Activated naive CD4-positive, alpha-beta T cell treated with anti-CD3 and anti-CD28 coated beads, Interleukin-2, amount 10 ng/mL, durations not matched to agents 5 hours and 36 hours (primary cell): ENCODE results near the gene GANAB. TPM values are rescaled to one million over a fixed set of nuclear protein-coding genes. Genes with fewer than 3 reads are reported as not detected.

Experiments
- total RNA-seq, 2 experiments: library from RNA; stranded (reverse); gene quantifications; one replicate each; pipeline ENCODE4 v1.2.3, GENCODE V29; 2021

The GANAB gene
- total RNA-seq = 100 to 1,000 TPM; 297 to 300 TPM

DNA sequence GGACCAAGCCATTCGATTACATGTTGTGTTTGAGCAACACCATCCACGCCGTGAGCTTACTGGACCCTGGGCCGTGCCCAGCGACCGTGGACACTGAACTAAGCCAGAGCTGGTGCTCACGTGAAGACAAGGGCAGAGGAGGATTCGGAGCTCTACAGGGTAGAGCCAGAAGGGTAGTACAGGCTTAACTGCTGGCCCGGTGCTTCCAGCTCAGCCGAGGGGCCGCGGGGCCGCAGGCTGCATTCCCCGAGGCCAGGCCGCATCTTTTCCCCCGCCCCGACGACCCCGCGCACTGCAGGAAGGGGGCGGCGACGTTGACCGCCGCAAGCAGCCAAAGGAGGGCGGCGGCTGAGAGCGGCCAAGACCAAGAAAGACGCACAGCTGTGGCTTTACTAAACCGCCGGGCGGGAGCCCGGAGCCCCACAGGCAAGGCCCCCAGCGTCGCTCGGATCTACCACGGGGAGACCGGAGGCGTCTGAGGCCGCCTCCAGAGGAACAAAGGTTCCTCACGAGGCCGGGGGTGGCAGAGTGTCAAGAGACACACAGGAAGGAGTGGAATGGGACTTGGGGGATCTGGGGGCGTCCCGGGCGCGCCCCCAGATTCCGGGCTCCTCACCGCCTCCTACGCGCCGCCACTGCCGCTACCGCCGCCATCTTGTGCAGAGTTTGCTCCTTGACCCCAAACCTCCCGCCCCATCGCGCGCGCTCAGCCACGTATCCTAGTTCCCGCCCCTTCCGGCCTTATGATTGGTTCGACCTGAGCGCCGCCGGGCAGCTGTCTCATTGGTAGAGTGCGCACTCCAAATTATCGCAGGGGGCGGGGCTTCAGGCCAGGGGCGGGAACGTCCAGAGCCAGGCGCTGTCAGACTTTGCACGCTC is at the start of gene GANAB:
Gene GANAB (minus strand): TSS at position 668 of the 879 bp plus-strand sequence. CDS start 14 bp downstream, at position 654.

DNA sequence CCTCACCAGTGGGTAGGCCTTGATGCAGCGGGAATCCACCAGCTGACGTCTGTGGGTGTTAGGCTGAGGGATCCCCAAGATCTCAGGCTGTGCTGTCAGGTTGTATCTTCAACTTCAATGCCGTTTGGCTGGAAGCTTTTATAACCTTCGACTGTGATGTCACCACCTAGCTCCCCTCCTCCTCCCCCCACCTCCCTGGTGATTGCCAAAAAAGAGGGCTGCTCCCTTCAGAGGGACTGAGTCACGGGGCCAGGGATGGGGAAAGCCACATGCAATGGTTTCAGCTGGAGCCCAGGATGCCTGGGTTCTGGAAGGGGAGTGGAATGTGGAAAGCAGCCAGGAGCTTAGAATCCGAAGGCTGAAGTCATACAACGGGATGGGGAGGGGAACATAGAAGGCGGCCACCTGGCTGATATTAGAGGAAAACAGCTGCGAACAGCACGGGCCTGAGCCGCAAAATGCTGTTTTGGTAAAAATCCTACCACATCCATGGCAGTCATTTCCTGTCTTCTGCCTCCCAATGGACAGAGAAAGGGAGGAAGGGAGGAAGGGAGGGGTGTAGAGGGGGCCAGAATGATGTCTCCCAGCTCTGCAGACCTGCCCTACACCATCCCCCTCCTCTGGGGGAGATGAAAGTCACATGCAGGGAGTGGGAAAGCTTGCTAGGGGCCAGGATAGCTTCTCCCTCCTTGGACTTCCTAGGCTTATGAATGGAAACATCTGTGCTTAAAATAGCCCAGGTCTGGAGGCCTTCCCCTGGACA is 43.2 kb upstream of the GANAB start, which contains the start of gene LRRN4CL:
Gene LRRN4CL (minus strand): TSS at position 110 of the 763 bp plus-strand sequence. CDS start 1,022 bp downstream, outside the sequence.

DNA sequence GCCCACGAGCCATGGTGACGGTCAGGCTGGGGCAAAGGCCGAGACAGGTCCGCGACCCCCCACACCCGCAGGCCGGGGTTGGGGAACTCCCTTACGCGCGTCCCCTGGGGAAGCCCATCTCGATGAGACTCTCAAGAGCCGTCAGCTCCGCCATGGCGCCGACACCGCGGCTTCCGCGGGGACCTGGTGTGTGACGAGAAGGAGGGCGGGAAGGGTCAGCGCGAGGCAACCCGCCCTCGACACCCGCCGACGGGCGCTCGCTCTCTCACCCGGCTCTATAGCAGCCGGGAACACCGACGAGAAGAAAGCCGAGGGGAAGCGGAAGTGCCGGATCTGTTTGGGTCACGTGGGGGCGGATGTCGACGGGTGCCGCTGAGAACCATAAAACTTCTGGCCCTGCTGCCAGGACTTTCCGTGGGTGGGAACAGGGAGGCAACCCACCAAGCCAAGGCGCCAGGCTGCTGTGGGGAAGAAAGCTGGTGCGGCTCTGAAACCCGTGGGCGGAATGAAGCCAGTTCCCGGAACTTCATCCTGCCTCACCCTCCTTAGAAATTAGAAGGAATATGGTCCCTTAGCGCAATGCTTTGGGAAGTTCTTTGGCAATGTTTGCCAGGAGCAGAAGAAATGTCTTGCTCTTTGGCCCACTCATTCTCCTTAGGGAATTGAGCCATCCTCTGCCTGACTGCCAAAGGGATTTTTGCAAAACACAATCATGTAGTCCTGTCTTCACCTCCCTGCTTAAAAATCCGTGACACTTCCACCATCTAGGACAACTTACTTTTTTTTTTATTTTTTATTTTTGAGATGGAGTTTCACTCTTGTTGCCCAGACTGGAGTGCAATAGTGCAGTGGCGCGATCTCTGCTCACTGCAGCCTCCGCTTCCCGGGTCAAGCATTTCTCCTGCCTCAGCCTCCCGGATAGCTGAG is 32.6 kb upstream of the GANAB start, which contains the start of gene UBXN1:
Gene UBXN1 (minus strand): TSS at position 304 of the 927 bp plus-strand sequence. CDS start 150 bp downstream, at position 154.

DNA sequence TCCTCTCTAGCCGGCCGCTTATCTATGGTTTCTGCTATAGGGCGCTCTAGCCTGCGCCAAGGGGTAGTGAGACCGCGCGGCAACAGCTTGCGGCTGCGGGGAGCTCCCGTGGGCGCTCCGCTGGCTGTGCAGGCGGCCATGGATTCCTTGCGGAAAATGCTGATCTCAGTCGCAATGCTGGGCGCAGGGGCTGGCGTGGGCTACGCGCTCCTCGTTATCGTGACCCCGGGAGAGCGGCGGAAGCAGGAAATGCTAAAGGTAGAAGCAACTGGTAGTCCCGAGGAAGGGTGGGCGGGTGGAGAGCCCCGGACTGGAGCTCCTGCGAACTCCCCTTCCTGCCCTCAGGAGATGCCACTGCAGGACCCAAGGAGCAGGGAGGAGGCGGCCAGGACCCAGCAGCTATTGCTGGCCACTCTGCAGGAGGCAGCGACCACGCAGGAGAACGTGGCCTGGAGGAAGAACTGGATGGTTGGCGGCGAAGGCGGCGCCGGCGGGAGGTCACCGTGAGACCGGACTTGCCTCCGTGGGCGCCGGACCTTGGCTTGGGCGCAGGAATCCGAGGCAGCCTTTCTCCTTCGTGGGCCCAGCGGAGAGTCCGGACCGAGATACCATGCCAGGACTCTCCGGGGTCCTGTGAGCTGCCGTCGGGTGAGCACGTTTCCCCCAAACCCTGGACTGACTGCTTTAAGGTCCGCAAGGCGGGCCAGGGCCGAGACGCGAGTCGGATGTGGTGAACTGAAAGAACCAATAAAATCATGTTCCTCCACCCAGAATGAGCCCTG is 25.4 kb upstream of the GANAB start, which contains the start of the genes LBHD1 and UQCC3:
Gene LBHD1 (minus strand): TSS at position 660 of the 782 bp plus-strand sequence. CDS start 2,236 bp downstream, outside the sequence.
Gene UQCC3 (plus strand): TSS at position 66 of the 782 bp plus-strand sequence. CDS start 73 bp downstream, at position 139.

DNA sequence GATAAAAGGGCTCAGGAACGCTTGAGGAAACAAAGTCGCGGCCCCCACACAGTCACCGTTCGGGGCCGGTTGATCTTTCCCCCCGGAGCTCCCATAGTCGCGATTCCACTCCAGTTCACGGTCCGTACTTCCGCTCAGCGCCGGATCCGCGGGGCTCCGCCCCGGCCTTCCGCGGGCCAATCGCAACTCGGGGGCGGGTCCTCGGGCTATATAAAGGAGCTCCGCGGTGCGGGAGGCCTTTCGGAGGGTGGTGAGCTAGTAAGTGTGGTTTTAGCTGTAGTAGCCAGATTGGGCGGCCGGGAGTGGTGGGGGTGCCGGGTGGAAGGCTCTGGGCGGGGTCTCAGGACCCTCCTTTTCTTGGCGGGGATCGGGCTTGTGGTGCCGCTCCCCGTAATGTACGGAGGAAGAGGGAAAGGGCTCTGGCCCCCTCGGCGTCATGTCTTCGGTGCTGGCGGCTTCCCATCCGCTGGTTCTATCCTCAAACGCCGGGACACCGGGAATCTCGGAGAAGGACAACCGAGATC is 18.7 kb upstream of the GANAB start, which contains the start of the genes C11orf98 and CSKMT:
Gene C11orf98 (minus strand): TSS at position 136 of the 524 bp plus-strand sequence. CDS start 41 bp downstream, at position 95.
Gene CSKMT (plus strand): TSS at position 238 of the 524 bp plus-strand sequence. CDS start 568 bp downstream, outside the sequence.

DNA sequence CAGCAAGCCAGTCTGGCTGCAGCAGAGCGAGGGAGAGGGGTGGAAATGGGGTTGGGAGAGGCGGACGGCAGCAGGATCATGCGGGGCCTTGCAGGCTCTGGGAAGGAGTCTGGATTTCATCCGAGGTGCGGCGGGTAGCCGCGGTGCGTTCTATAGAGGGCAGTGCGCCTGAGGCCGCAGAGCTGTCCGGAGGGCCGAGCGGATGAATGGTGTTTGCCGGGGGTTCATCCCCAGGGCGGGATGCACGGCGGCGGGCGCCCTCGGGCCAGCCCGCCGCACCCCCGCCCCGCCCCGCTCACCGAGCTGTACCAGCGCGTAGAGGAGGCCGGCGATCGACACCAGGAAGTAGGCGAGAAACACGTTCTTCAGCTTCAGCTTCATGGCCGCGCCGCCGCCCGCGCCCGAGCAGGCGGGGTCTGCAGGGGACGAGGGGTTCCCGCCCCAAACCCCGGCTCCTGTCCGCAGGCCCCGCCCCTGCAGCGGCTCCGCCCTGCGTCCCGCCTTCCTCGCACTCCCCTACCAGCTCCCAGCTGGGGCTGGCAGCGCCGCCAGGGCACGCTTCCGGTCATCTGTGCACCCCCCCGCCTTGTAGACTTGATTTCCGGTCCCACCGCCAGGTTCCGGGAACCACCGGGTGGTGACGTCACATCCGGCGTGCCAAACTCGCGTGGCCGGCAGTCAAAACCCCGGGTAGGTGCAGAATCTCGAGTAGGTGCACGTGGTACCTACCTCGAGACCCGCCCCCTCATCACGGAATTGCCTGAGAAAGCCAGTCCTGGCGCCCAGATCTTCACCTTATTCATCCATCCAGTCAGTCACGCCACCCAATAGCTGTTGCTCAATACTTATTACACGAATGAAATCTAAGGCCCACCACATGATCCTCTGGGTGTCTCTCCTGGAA is 24.6 kb downstream of the GANAB start, which contains the start of gene B3GAT3:
Gene B3GAT3 (minus strand): TSS at position 420 of the 904 bp plus-strand sequence. CDS start 39 bp downstream, at position 381.

DNA sequence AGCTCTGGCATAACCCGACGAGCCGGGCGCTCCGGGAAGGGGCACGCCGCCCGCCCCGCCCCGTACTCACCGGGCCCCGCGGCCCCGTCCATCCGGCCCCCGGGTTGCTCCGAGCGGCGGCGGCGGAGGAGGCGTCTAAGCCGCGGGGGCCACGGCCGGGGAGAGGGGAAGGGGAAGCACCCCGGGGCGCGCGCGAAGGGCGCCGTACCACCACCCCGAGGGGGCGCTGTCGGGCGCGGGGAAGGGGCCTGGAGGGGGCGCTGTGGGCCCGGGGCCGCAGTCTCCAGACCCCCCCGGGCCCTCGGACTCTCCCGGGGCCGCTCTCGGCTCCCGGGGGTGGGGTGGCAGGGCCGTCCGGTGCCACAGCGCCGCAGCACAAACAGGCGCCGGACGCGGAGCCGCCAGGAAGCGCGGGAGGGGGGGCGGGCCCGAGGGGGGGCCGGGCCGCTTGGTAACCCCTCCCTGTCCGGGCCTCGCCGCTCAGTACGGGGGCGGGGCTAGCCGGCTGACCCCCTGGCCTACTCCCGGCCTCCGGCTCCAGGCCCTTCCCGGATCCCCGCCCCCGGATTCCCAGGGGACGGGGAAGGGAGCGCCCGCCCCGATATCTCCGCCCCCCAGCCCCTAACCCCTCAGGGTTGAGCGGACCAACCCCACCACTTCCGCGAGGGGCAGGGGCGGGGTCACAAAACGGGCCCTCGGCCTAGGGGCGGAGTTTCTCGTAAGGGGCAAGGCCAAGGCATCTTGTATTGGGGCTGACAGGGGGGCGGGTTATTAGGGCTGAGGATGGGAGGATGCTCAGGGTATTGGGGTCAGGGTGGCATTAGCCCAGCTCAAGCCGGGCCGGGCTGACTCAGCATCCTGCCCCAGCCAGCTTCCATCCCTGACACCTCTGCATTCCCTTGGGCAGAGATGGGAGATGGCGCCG is 33.8 kb downstream of the GANAB start, which contains the start of the genes EML3 and ROM1:
Gene EML3 (minus strand): TSS at position 410 of the 925 bp plus-strand sequence. CDS start 318 bp downstream, at position 92.
Gene ROM1 (plus strand): TSS at position 892 of the 925 bp plus-strand sequence. CDS start 25 bp downstream, at position 917.

DNA sequence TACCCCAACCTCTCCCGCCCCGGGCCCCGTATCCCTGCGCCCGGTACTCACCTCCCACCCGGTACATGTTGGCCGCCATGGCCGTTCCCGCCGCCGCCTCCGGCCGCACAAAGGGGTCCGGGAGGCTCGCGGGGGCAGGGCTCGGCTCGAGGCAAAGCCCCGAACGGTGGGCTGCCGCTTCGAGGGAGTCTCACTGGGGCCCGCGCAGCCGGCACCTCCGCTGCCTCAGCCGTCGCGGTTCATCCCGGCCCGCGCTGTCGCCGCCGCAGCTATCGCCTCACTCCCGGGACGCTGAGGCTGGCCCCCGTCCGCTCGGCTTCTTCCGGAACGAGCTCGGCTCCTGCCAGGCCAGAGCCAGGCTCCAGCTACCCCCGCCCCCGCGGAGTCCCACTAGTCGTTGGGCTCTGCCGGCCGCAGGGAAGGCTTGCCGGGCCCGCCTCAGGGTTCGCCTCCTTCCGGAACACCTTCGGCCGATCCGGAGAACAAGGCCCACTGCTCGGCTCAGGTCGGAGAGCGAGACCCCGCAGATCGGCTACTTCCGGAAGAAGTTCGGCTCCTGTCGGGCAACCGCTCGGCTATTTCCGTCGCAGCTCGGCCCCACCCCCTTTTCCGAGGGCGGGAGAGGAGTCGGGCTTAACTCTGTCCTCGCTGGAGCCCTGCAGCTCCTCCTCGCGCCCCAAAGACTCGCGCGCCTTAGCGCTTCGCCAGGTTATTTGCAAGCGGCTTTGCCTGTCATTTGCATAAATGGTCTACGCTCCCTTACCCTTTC is 44.9 kb downstream of the GANAB start, which contains the start of gene MTA2:
Gene MTA2 (minus strand): TSS at position 494 of the 769 bp plus-strand sequence. CDS start 415 bp downstream, at position 79.

DNA sequence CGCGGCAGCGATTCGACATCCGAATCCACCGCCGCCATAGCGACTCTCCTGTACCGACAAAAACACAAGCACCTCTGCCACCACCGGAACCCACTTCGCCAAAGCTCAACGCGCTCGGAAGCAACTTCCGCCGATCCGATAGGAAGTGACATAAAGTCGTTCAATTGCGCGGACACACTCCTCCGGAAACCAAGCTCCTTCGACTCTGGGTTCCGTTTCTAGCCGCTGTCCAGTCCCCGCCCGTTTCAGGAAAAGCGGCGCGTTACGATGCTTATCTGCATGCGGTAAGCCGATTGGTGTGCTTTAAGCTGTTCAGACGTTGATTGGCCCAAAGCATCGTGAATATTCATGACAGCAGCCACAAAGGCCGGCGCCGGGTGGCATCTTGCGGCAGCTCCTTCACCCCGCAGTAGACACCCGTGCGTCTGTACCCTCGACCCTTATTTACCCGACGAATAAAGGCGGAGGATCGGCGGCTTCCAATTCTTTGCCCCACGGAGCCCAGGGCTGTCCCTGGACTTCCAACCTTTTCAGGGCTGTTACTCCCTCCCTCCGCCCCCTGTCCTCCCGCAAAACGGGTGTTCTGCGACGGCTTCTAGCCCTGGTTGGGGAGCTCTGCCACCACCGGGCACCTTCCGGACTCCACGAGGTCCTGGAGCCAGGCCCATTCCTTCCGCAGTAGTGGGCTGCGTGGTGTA is 54.8 kb downstream of the GANAB start, which contains the start of gene TUT1:
Gene TUT1 (minus strand): TSS at position 76 of the 698 bp plus-strand sequence. CDS start 38 bp downstream, at position 38.

Other genes with a start within 250 kb of the GANAB start
- not detected for gene SCGB1A1, start 227.6 kb downstream of the GANAB start, total RNA-seq
- 100 to 1,000 TPM in 1 of 2 experiments, 10 to 100 TPM in 1; 96.0 to 111 TPM for gene AHNAK, start 99.8 kb downstream of the GANAB start, total RNA-seq
- gene EEF1G, start 72.7 kb downstream of the GANAB start, total RNA-seq = 1,000 to 10,000 TPM; 1,877 to 1,888 TPM
- gene TUT1, start 55.1 kb downstream of the GANAB start, total RNA-seq = 10 to 100 TPM; 26.2 to 28.2 TPM
- 100 to 1,000 TPM; 208 to 223 TPM for gene MTA2, start 44.7 kb downstream of the GANAB start, total RNA-seq
- gene EML3, start 33.8 kb downstream of the GANAB start, total RNA-seq = 100 to 1,000 TPM; 133 to 139 TPM
- 1 to 10 TPM; 1.1 to 1.7 TPM for gene ROM1, start 33.4 kb downstream of the GANAB start, total RNA-seq
- 10 to 100 TPM; 70.9 to 73.2 TPM for gene B3GAT3, start 24.6 kb downstream of the GANAB start, total RNA-seq
- 10 to 100 TPM; 31.4 to 32.4 TPM for gene INTS5, start 6.7 kb upstream of the GANAB start, total RNA-seq
- 10 to 100 TPM; 83.3 to 83.8 TPM for gene C11orf98, start 18.6 kb upstream of the GANAB start, total RNA-seq
- 10 to 100 TPM; 12.8 to 14.2 TPM for gene CSKMT, start 18.7 kb upstream of the GANAB start, total RNA-seq
- 1 to 10 TPM; 6.2 to 8.1 TPM for gene UQCC3, start 25.1 kb upstream of the GANAB start, total RNA-seq
- gene LBHD1, start 25.7 kb upstream of the GANAB start, total RNA-seq = 10 to 100 TPM; 26.5 to 28.9 TPM
- gene UBXN1, start 32.5 kb upstream of the GANAB start, total RNA-seq = 100 to 1,000 TPM; 157 to 162 TPM
- gene LRRN4CL, start 42.9 kb upstream of the GANAB start, total RNA-seq = under 1 TPM; 0.14 to 0.35 TPM
- 10 to 100 TPM; 26.6 to 33.7 TPM for gene BSCL2, start 60.8 kb upstream of the GANAB start, total RNA-seq
- gene GNG3, start 61.1 kb upstream of the GANAB start, total RNA-seq = not detected
- gene HNRNPUL2, start 80.8 kb upstream of the GANAB start, total RNA-seq = 10 to 100 TPM; 60.2 to 63.0 TPM
- gene TTC9C, start 81.9 kb upstream of the GANAB start, total RNA-seq = 10 to 100 TPM; 42.4 to 43.6 TPM
- gene ZBTB3, start 107.5 kb upstream of the GANAB start, total RNA-seq = 10 to 100 TPM; 14.8 to 17.8 TPM
- gene POLR2G, start 115.0 kb upstream of the GANAB start, total RNA-seq = 10 to 100 TPM; 84.5 to 93.5 TPM
- gene TAF6L, start 124.8 kb upstream of the GANAB start, total RNA-seq = 10 to 100 TPM; 21.3 to 22.1 TPM
- 10 to 100 TPM; 45.4 to 45.5 TPM for gene TMEM179B, start 140.8 kb upstream of the GANAB start, total RNA-seq
- gene TMEM223, start 145.4 kb upstream of the GANAB start, total RNA-seq = 10 to 100 TPM; 19.1 to 21.5 TPM
- gene NXF1, start 158.8 kb upstream of the GANAB start, total RNA-seq = 100 to 1,000 TPM; 101 to 104 TPM
- 10 to 100 TPM; 43.5 to 43.8 TPM for gene STX5, start 185.4 kb upstream of the GANAB start, total RNA-seq
- gene TEX54, start 186.2 kb upstream of the GANAB start, total RNA-seq = not detected
- gene WDR74, start 193.0 kb upstream of the GANAB start, total RNA-seq = 10 to 100 TPM; 64.7 to 71.4 TPM
- 100 to 1,000 TPM; 150 to 157 TPM for gene SLC3A2, start 234.3 kb upstream of the GANAB start, total RNA-seq